ENCODE measurements around the gene MICAL2. TPM values are rescaled to one million over a fixed set of nuclear protein-coding genes. Genes with fewer than 3 reads are reported as not detected.

MICAL2 gene
- total RNA-seq, 1 experiment from 2014 or later: 247 TPM

DNA sequence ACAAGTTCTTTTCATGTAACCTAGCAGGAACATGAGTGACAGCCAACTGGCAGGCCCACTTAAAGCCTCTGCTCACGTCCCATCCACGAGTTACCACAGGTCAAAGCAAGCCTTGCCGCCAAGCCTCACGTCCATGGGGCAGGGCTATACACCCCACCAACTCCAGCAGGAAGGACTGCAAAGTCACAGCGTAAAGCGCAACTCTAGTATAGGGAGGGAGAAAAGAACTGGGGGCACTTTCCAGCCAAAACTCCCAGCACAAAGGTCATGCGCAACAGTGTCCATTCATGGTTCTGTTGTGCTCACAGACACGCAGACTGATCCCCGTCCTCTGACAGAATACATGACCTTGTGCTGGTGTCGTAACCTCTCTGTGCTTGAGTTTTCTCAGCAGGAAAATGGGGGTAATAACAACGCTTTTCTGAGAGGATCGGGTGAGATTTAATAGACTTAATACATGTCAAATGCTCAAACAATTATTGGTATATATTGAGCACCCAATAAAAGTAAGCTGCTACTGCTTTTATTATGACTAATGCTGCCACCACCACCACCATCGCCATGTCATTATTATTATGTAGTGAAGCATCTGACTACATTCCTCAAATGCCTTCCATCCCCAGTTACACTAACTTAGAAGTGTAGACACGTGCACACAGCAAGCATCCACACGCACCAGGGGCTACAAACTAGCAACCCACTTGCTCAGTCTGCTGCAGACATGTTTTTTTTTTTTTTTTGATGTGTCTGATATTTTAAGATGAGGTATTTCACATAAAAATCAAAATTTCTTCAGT is 162.6 kb downstream of the MICAL2 start:
- intact Hi-C loops (cut with micrococcal nuclease; ENCODE audit: unreplicated experiment): no loop called here
- TF ChIP-seq, protein P1, sequence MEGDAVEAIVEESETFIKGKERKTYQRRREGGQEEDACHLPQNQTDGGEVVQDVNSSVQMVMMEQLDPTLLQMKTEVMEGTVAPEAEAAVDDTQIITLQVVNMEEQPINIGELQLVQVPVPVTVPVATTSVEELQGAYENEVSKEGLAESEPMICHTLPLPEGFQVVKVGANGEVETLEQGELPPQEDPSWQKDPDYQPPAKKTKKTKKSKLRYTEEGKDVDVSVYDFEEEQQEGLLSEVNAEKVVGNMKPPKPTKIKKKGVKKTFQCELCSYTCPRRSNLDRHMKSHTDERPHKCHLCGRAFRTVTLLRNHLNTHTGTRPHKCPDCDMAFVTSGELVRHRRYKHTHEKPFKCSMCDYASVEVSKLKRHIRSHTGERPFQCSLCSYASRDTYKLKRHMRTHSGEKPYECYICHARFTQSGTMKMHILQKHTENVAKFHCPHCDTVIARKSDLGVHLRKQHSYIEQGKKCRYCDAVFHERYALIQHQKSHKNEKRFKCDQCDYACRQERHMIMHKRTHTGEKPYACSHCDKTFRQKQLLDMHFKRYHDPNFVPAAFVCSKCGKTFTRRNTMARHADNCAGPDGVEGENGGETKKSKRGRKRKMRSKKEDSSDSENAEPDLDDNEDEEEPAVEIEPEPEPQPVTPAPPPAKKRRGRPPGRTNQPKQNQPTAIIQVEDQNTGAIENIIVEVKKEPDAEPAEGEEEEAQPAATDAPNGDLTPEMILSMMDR (IDR thresholded peaks at IDR 0.05; ENCODE audit: insufficient read depth in 1 of 2, low read depth in 1 of 2, low read length in 1 of 2, severe bottlenecking in 1 of 2, unreplicated experiment in 1 of 2): no peak
- peak overlapping the region; percentile 29 for H3K27ac Mint-ChIP-seq (ENCODE audit: unreplicated experiment)
- Histone ChIP-seq H3K9me3 (no peaks in the 10 kb centered on the region), H3K4me1 (peaks cover 36% of the 10 kb centered on the region), H3K36me3 (ENCODE audit: control insufficient read depth, insufficient read depth, low read length) (no peaks in the 10 kb centered on the region; the same call in 1 of the 2 replicates), H3K4me3 (ENCODE audit: low read depth, low read length) (no peak overlapping the region), H3K27me3 (replicated peaks; ENCODE audit: control insufficient read depth, insufficient read depth, low read length) (no peaks in the 10 kb centered on the region)
- BruUV-seq (replicated peaks): no TSS peak
- ChIA-PET CTCF (interaction anchor here (1.1 kb wide), 1 partner anchor 8 kb away, joined by 3 read pairs; no protein-coding TSS in a partner anchor), POLR2A (no interaction called here)
- no peak for DNase-seq
- no peak overlapping the region for H3K4me3 Mint-ChIP-seq (ENCODE audit: unreplicated experiment)
- no peaks in the 10 kb centered on the region for H3K9me3 Mint-ChIP-seq (ENCODE audit: unreplicated experiment)
- H3K27me3 Mint-ChIP-seq (ENCODE audit: insufficient read depth, unreplicated experiment): no peaks in the 10 kb centered on the region
- peaks cover 31% of the 10 kb centered on the region for H3K4me1 Mint-ChIP-seq (ENCODE audit: low read depth, unreplicated experiment)
- peaks cover 11% of the 10 kb centered on the region for H3K36me3 Mint-ChIP-seq (ENCODE audit: insufficient read depth, unreplicated experiment)

DNA sequence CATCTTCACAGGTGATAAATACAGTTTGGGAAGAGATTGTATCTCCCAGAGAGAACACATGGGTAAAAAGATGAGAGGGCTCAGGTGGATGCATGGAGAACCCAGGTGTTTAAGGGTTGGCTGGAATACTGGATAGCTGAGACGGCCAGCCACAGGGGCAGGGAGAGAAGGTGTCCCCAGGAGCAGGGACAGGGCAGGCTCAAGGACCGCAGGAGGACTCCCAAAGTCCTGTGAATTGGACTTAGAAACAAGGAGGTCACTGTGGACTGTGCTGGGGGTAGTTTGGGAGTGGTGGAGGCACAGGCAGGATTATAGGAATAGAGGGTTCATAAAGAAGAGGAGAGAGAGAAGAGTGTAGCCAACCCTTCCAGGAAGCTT is 163.2 kb downstream of the MICAL2 start:
- no peaks in the 10 kb centered on the region for H3K27me3 Mint-ChIP-seq (ENCODE audit: insufficient read depth, unreplicated experiment)
- BruUV-seq (replicated peaks): no TSS peak
- ChIA-PET CTCF (no interaction called here), POLR2A (no interaction called here)
- H3K4me1 ChIP-seq: peaks cover 37% of the 10 kb centered on the region
- no peaks in the 10 kb centered on the region for H3K9me3 ChIP-seq
- no peaks in the 10 kb centered on the region; the same call in 1 of the 2 replicates for H3K36me3 ChIP-seq (ENCODE audit: control insufficient read depth, insufficient read depth, low read length)
- H3K9me3 Mint-ChIP-seq (ENCODE audit: unreplicated experiment): no peaks in the 10 kb centered on the region
- peaks cover 11% of the 10 kb centered on the region for H3K36me3 Mint-ChIP-seq (ENCODE audit: insufficient read depth, unreplicated experiment)
- H3K4me1 Mint-ChIP-seq (ENCODE audit: low read depth, unreplicated experiment): peaks cover 35% of the 10 kb centered on the region
- intact Hi-C loops (cut with micrococcal nuclease; ENCODE audit: unreplicated experiment): no loop called here
- no peak overlapping the region for H3K4me3 Mint-ChIP-seq (ENCODE audit: unreplicated experiment)
- H3K27me3 ChIP-seq (replicated peaks; ENCODE audit: control insufficient read depth, insufficient read depth, low read length): no peaks in the 10 kb centered on the region
- DNase-seq: no peak
- H3K4me3 ChIP-seq (ENCODE audit: low read depth, low read length): no peak overlapping the region
- TF ChIP-seq, protein P1 (IDR thresholded peaks at IDR 0.05; ENCODE audit: insufficient read depth in 1 of 2, low read depth in 1 of 2, low read length in 1 of 2, severe bottlenecking in 1 of 2, unreplicated experiment in 1 of 2): no peak
- peak overlapping the region; percentile 29 for H3K27ac Mint-ChIP-seq (ENCODE audit: unreplicated experiment)

DNA sequence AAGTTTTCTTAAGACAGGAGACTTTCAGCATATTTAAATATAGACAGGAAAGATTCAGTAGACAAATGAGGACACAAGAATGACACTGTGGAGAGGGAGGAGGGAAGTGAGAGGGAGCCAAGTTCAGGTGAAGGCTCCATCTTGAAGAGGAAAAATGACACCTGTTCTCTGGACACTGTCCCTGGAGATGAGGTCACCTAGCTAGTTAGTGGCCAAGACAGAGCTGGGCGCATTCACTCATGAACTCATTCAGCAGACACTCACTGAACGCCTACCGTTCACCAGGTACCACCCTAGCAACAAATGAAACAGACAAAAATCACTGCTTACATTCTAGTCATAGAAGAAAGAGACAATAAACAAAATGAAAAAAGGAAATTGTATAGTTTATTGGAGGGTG is 163.7 kb downstream of the MICAL2 start:
- no peak overlapping the region for H3K4me3 Mint-ChIP-seq (ENCODE audit: unreplicated experiment)
- DNase-seq: no peak
- ChIA-PET CTCF (no interaction called here), POLR2A (no interaction called here)
- peak overlapping the region; percentile 29 for H3K27ac Mint-ChIP-seq (ENCODE audit: unreplicated experiment)
- peaks cover 11% of the 10 kb centered on the region for H3K36me3 Mint-ChIP-seq (ENCODE audit: insufficient read depth, unreplicated experiment)
- Histone ChIP-seq H3K36me3 (ENCODE audit: control insufficient read depth, insufficient read depth, low read length) (no peaks in the 10 kb centered on the region; the same call in 1 of the 2 replicates), H3K4me1 (peaks cover 41% of the 10 kb centered on the region), H3K9me3 (no peaks in the 10 kb centered on the region), H3K27me3 (replicated peaks; ENCODE audit: control insufficient read depth, insufficient read depth, low read length) (no peaks in the 10 kb centered on the region), H3K4me3 (ENCODE audit: low read depth, low read length) (no peak overlapping the region)
- no peaks in the 10 kb centered on the region for H3K27me3 Mint-ChIP-seq (ENCODE audit: insufficient read depth, unreplicated experiment)
- no TSS peak for BruUV-seq (replicated peaks)
- peaks cover 40% of the 10 kb centered on the region for H3K4me1 Mint-ChIP-seq (ENCODE audit: low read depth, unreplicated experiment)
- H3K9me3 Mint-ChIP-seq (ENCODE audit: unreplicated experiment): no peaks in the 10 kb centered on the region
- TF ChIP-seq, protein P1 (IDR thresholded peaks at IDR 0.05; ENCODE audit: insufficient read depth in 1 of 2, low read depth in 1 of 2, low read length in 1 of 2, severe bottlenecking in 1 of 2, unreplicated experiment in 1 of 2): no peak
- intact Hi-C loops (cut with micrococcal nuclease; ENCODE audit: unreplicated experiment): no loop called here

Measured in Caco-2 (cell line).